ENCODE data around the gene ANAPC2.

The ANAPC2 gene

DNA sequence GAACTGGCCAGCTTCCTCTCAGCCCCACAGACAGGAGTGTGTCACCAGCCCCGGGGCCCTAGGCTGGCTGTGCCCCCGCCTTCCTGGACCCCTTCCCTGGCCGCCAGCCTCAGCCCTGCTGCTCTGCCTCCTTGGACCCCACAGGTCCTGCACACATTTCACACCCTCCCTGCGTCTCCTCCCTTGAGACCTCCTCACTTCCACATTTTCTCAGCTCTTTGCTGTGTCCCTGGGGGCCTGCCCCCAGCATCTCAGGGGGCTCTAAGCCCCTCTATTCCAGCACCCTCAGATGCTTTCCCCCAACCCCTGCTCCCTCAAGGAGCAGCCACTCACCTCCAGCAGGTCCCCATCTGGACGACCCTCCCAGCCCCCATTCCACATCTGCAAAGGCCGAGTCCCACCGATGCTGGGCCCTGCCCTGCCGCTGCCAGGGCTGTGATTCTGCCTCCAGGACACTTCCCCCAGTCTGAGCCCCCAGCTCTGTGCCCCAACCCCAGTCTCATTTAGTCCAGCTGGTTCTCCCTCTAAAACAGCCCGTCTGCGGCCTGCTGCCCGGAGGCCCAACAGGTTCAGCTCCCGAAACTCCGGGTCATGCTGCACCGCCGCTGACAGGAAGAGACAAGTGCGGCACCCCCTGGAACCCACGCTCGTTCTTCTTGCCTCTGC is 46.5 kb upstream of the ANAPC2 start:
- Histone ChIP-seq H3K4me3 (ENCODE audit: low read depth in 1 of 2, low read length in 1 of 2) (no peak overlapping the region), H3K27me3 (peaks cover 40% of the 10 kb centered on the region), H3K36me3 (no peaks in the 10 kb centered on the region), H3K27ac (no peak overlapping the region), H3K4me1 (ENCODE audit: control insufficient read depth in 1 of 2, insufficient read depth in 1 of 2, low read depth in 1 of 2, low read length in 1 of 2) (peaks cover 36 to 37% of the 10 kb centered on the region in 2 experiments), H3K9me3 (no peaks in the 10 kb centered on the region)
- TF ChIP-seq, protein P1, sequence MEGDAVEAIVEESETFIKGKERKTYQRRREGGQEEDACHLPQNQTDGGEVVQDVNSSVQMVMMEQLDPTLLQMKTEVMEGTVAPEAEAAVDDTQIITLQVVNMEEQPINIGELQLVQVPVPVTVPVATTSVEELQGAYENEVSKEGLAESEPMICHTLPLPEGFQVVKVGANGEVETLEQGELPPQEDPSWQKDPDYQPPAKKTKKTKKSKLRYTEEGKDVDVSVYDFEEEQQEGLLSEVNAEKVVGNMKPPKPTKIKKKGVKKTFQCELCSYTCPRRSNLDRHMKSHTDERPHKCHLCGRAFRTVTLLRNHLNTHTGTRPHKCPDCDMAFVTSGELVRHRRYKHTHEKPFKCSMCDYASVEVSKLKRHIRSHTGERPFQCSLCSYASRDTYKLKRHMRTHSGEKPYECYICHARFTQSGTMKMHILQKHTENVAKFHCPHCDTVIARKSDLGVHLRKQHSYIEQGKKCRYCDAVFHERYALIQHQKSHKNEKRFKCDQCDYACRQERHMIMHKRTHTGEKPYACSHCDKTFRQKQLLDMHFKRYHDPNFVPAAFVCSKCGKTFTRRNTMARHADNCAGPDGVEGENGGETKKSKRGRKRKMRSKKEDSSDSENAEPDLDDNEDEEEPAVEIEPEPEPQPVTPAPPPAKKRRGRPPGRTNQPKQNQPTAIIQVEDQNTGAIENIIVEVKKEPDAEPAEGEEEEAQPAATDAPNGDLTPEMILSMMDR (IDR thresholded peaks at IDR 0.05) = no peak

DNA sequence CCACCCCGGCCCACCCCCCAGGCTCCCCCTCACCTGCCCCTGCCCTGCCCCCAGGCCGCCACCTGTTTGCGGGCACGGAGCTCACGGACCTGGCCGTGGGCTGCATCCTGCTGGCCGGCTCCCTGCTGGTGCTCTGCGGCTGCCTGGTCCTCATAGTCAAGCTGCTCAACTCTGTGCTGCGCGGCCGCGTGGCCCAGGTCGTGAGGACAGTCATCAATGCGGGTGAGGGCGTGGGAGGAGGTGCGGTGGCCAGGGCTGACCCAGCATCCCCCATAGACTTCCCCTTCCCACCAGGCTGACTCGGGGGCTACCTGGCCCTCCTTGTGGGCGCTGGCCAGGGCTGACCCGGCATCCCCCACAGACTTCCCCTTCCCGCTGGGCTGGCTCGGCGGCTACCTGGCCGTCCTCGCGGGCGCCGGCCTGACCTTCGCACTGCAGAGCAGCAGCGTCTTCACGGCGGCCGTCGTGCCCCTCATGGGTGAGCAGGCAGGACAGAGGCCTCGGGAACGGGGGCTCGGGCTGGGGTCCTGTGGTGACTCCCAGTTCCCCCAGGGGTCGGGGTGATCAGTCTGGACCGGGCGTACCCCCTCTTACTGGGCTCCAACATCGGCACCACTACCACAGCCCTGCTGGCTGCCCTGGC is 45.8 kb upstream of the ANAPC2 start:
- H3K36me3 ChIP-seq = no peaks in the 10 kb centered on the region
- no peaks in the 10 kb centered on the region for H3K9me3 ChIP-seq
- H3K4me1 ChIP-seq (ENCODE audit: control insufficient read depth in 1 of 2, insufficient read depth in 1 of 2, low read depth in 1 of 2, low read length in 1 of 2) = peaks cover 32 to 33% of the 10 kb centered on the region in 2 experiments
- H3K27ac ChIP-seq = no peak overlapping the region
- TF ChIP-seq, protein P1 (IDR thresholded peaks at IDR 0.05) = no peak
- H3K27me3 ChIP-seq = peaks cover 48% of the 10 kb centered on the region
- no peak overlapping the region for H3K4me3 ChIP-seq (ENCODE audit: low read depth in 1 of 2, low read length in 1 of 2)

DNA sequence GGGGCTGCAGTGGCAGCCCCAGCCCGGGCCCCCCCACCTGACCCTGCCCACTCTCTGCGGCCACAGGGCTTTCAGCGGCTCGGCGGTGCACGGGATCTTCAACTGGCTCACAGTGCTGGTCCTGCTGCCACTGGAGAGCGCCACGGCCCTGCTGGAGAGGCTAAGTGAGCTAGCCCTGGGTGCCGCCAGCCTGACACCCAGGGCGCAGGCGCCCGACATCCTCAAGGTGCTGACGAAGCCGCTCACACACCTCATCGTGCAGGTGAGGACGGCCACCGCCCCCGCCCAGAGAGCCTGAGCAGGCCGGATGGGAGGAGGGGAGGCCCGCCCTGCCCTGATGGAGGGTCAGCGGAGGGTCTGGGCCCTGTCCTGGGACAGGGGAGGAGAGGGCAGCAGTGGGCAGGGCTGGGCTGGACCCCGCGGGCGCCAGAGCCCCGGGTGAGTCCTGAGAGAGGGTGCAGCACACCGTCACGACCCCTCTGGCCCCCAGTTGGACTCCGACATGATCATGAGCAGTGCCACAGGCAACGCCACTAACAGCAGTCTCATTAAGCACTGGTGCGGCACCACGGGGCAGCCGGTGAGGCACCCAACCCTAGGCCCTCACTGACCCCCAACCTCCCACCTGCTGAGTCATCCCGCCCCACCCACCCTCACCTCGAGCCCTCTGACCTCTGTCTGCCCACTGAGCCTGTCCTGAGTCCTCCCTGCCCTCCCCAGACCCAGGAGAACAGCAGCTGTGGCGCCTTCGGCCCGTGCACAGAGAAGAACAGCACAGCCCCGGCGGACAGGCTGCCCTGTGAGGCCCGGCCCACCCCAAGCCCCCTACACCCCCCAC is 45.0 kb upstream of the ANAPC2 start:
- no peaks in the 10 kb centered on the region for H3K36me3 ChIP-seq
- TF ChIP-seq, protein P1 (IDR thresholded peaks at IDR 0.05) = no peak
- H3K9me3 ChIP-seq = no peaks in the 10 kb centered on the region
- H3K27ac ChIP-seq = no peak overlapping the region
- peaks cover 56% of the 10 kb centered on the region for H3K27me3 ChIP-seq
- peaks cover 24 to 26% of the 10 kb centered on the region in 2 experiments for H3K4me1 ChIP-seq (ENCODE audit: control insufficient read depth in 1 of 2, insufficient read depth in 1 of 2, low read depth in 1 of 2, low read length in 1 of 2)
- H3K4me3 ChIP-seq (ENCODE audit: low read depth in 1 of 2, low read length in 1 of 2) = no peak overlapping the region

DNA sequence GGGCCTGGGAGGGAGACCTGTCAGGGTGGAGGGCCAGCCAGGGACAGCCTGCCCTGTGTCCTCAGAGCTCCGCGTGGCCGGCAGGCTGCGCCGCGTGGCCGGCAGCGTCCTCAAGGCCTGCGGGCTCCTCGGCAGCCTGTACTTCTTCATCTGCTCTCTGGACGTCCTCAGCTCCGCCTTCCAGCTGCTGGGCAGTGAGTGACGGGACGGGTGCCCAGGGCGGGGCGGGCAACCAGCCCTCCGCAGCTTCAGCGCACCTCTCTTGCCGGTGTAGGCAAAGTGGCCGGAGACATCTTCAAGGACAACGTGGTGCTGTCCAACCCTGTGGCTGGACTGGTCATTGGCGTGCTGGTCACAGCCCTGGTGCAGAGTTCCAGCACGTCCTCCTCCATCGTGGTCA is 44.1 kb upstream of the ANAPC2 start:
- H3K4me3 ChIP-seq (ENCODE audit: low read depth in 1 of 2, low read length in 1 of 2) = no peak overlapping the region
- H3K36me3 ChIP-seq = no peaks in the 10 kb centered on the region
- H3K9me3 ChIP-seq = no peaks in the 10 kb centered on the region
- H3K4me1 ChIP-seq (ENCODE audit: control insufficient read depth in 1 of 2, insufficient read depth in 1 of 2, low read depth in 1 of 2, low read length in 1 of 2) = peaks cover 16 to 19% of the 10 kb centered on the region in 2 experiments
- H3K27ac ChIP-seq = no peak overlapping the region
- peaks cover 64% of the 10 kb centered on the region for H3K27me3 ChIP-seq
- TF ChIP-seq, protein P1 (IDR thresholded peaks at IDR 0.05) = no peak

DNA sequence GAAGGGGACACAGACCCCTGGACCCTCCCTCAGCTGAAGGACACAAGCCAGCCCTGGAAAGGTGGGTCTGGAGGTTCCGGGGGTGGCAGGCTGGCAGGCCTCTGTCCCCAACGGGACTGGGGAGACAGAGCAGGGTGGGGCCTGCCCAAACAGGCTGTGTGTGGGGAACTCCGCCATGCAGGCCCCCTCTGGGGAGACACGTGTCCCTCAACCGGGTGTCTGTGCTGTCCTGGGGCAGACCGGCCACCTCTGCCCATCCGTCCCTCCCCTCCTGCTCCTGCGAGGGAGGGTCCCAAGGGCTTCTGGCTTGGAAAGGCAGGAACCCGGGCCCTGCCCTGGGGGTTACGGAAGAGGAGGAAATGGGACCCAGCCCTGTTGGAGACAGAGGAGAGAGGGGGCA is 43.7 kb upstream of the ANAPC2 start:
- Histone ChIP-seq H3K36me3 (no peaks in the 10 kb centered on the region), H3K4me3 (ENCODE audit: low read depth in 1 of 2, low read length in 1 of 2) (no peak overlapping the region), H3K27me3 (peaks cover 68% of the 10 kb centered on the region), H3K27ac (no peak overlapping the region), H3K9me3 (no peaks in the 10 kb centered on the region), H3K4me1 (ENCODE audit: control insufficient read depth in 1 of 2, insufficient read depth in 1 of 2, low read depth in 1 of 2, low read length in 1 of 2) (peaks cover 11 to 15% of the 10 kb centered on the region in 2 experiments)
- TF ChIP-seq, protein P1 (IDR thresholded peaks at IDR 0.05) = no peak

Data from neutrophil (primary cell).